Neuronal stem cell (in vitro differentiated cells): ENCODE measurements around the gene MAPK8.

Experiments
- DNase-seq: peaks from one replicate; pipeline ENCODE4 v3.0.0-alpha.2; 2013; ENCODE audit warnings: low spot score
- H2AFZ ChIP-seq: one replicate; pipeline ENCODE4 v1.6.1; 2013; ENCODE audit warnings: mild to moderate bottlenecking, low read length, inconsistent platforms
- H2AK5ac ChIP-seq: 2 replicates; pipeline ENCODE4 v1.6.1; 2013; ENCODE audit warnings: low read depth, mild to moderate bottlenecking, inconsistent platforms, low read length, moderate library complexity, mixed read lengths
- H2BK120ac ChIP-seq: 2 replicates; pipeline ENCODE4 v1.6.1; 2013; ENCODE audit warnings: low read depth, mild to moderate bottlenecking, inconsistent platforms, low read length, moderate library complexity, mixed read lengths
- H2BK12ac ChIP-seq: one replicate; pipeline ENCODE4 v1.6.1; 2013; ENCODE audit warnings: low read length, inconsistent platforms
- H2BK15ac ChIP-seq: 2 replicates; pipeline ENCODE4 v1.6.1; 2013; ENCODE audit warnings: mild to moderate bottlenecking, low read length, inconsistent platforms, mixed read lengths
- H2BK5ac ChIP-seq: one replicate; pipeline ENCODE4 v1.6.1; 2013; ENCODE audit warnings: inconsistent platforms, mild to moderate bottlenecking, low read length, moderate library complexity
- H3K14ac ChIP-seq: one replicate; pipeline ENCODE4 v1.6.1; 2013; ENCODE audit warnings: low read length, inconsistent platforms
- H3K18ac ChIP-seq: 2 replicates; pipeline ENCODE4 v1.6.1; 2013; ENCODE audit warnings: low read length, inconsistent platforms
- H3K23ac ChIP-seq: 2 replicates; pipeline ENCODE4 v1.6.1; 2013; ENCODE audit warnings: low read depth, mild to moderate bottlenecking, mixed read lengths, low read length, inconsistent platforms; ENCODE audit not compliant: poor library complexity
- H3K27ac ChIP-seq: replicated peaks from 3 replicates; pipeline ENCODE4 v1.5.1; 2013; ENCODE audit warnings: low read length, inconsistent platforms
- H3K27me3 ChIP-seq, 3 experiments: 2 replicates each; pipeline ENCODE4 v1.6.1; 2013; ENCODE audit warnings: low read length in 3 of 3, mild to moderate bottlenecking in 2 of 3, inconsistent platforms in 1 of 3, low read depth in 1 of 3, mixed read lengths in 1 of 3, moderate library complexity in 1 of 3; ENCODE audit not compliant: control insufficient read depth in 3 of 3, insufficient read depth in 3 of 3
- H3K36me3 ChIP-seq, 2 donors: replicated peaks in 1 of 2; 2 replicates each; pipeline ENCODE4 v1.6.1; 2013; ENCODE audit warnings: low read length in 2 of 2; ENCODE audit not compliant: control insufficient read depth in 2 of 2, insufficient read depth in 2 of 2
- H3K4ac ChIP-seq: 2 replicates; pipeline ENCODE4 v1.6.1; 2013; ENCODE audit warnings: inconsistent platforms, mild to moderate bottlenecking, low read length, moderate library complexity
- H3K4me1 ChIP-seq, 2 donors: 1 replicate in 1 of 2; 2 replicates in 1 of 2; pipeline ENCODE4 v1.6.1; 2013; ENCODE audit warnings: low read length in 2 of 2, low read depth in 1 of 2; ENCODE audit not compliant: control insufficient read depth in 2 of 2, insufficient read depth in 1 of 2
- H3K4me2 ChIP-seq: one replicate; pipeline ENCODE4 v1.6.1; 2013; ENCODE audit warnings: mild to moderate bottlenecking, low read length, inconsistent platforms; ENCODE audit not compliant: insufficient read depth, poor library complexity, severe bottlenecking
- H3K4me3 ChIP-seq, 2 donors: 2 replicates each; pipeline ENCODE4 v1.5.1; 2013; ENCODE audit warnings: low read length in 2 of 2, mild to moderate bottlenecking in 2 of 2, inconsistent platforms in 1 of 2, moderate library complexity in 1 of 2
- H3K79me1 ChIP-seq: one replicate; pipeline ENCODE4 v1.6.1; 2013; ENCODE audit warnings: low read depth, mild to moderate bottlenecking, inconsistent platforms, low read length, moderate library complexity
- H3K9ac ChIP-seq: one replicate; pipeline ENCODE4 v1.6.1; 2013; ENCODE audit warnings: mild to moderate bottlenecking, low read depth, low read length, inconsistent platforms; ENCODE audit not compliant: poor library complexity
- H3K9me3 ChIP-seq, 2 donors: replicated peaks in 1 of 2; 2 replicates each; pipeline versions ENCODE3 to v1.6.1; 2013; ENCODE audit warnings: low read length in 2 of 2, mild to moderate bottlenecking in 2 of 2, inconsistent platforms in 1 of 2, low read depth in 1 of 2, mixed read lengths in 1 of 2, moderate library complexity in 1 of 2; ENCODE audit not compliant: control insufficient read depth in 2 of 2, insufficient read depth in 1 of 2
- H4K8ac ChIP-seq: one replicate; pipeline ENCODE4 v1.6.1; 2013; ENCODE audit warnings: low read depth, mild to moderate bottlenecking, inconsistent platforms, low read length, moderate library complexity
- H4K91ac ChIP-seq: one replicate; pipeline ENCODE4 v1.6.1; 2013; ENCODE audit warnings: low read length, low read depth, mild to moderate bottlenecking, inconsistent platforms; ENCODE audit not compliant: poor library complexity
- WGBS, 2 donors: extraction: QIAGEN DNeasy Blood & Tissue Kit; methylation state at CpG; one replicate each; pipeline ENCODE4 v1.1.7; 2013; ENCODE audit warnings: missing lambda C conversion rate in 2 of 2, mixed read lengths in 1 of 2; ENCODE audit not compliant: insufficient read length in 2 of 2, insufficient replicate concordance in 1 of 2; ENCODE audit errors: extremely low coverage in 2 of 2; 5-methylcytosine and 5-hydroxymethylcytosine counted together

Gene MAPK8

GRCh38 chr10:48484911-48485310 lies 178.4 kb downstream of the MAPK8 start:
- Histone ChIP-seq H2AK5ac (no peak overlapping the region), H2AFZ (no peak overlapping the region), H3K36me3 (no peaks in the 10 kb centered on the region), H3K4me3 (no peak overlapping the region), H3K4me1 (no peaks in the 10 kb centered on the region), H3K9ac (no peak overlapping the region), H2BK15ac (no peak overlapping the region), H3K27me3 (peaks cover 0 to 13% (median 0%) of the 10 kb centered on the region in 3 experiments), H3K18ac (no peak overlapping the region), H4K91ac (no peak overlapping the region), H3K9me3 (no peaks in the 10 kb centered on the region), H4K8ac (no peak overlapping the region), H3K14ac (no peak overlapping the region), H2BK5ac (no peak overlapping the region), H3K27ac (no peak overlapping the region), H3K4ac (no peak overlapping the region), H3K4me2 (no peak overlapping the region), H3K79me1 (no peaks in the 10 kb centered on the region), H3K23ac (no peak overlapping the region), H2BK12ac (no peak overlapping the region), H2BK120ac (no peak overlapping the region)
- no peak for DNase-seq
- no CpG with 5 or more reads among the region's 3 CpGs for WGBS, 2 donors

GRCh38 chr10:48485711-48486110 lies 179.2 kb downstream of the MAPK8 start:
- DNase-seq: no peak
- Histone ChIP-seq H3K27ac (no peak overlapping the region), H3K4me3 (no peak overlapping the region), H2AFZ (no peak overlapping the region), H3K23ac (no peak overlapping the region), H2BK12ac (no peak overlapping the region), H2AK5ac (no peak overlapping the region), H2BK120ac (no peak overlapping the region), H3K9ac (no peak overlapping the region), H3K18ac (no peak overlapping the region), H2BK15ac (no peak overlapping the region), H3K27me3 (peaks cover 0 to 17% (median 0%) of the 10 kb centered on the region in 3 experiments), H3K4me1 (no peaks in the 10 kb centered on the region), H3K4me2 (no peak overlapping the region), H4K91ac (no peak overlapping the region), H3K4ac (no peak overlapping the region), H3K79me1 (no peaks in the 10 kb centered on the region), H3K14ac (no peak overlapping the region), H3K36me3 (no peaks in the 10 kb centered on the region), H4K8ac (no peak overlapping the region), H3K9me3 (no peaks in the 10 kb centered on the region), H2BK5ac (no peak overlapping the region)

GRCh38 chr10:48487244-48487643 lies 180.8 kb downstream of the MAPK8 start:
- Histone ChIP-seq H2BK120ac (no peak overlapping the region), H2AFZ (no peak overlapping the region), H3K4me1 (no peaks in the 10 kb centered on the region), H3K18ac (no peak overlapping the region), H3K4ac (no peak overlapping the region), H3K9ac (no peak overlapping the region), H3K4me2 (no peak overlapping the region), H2AK5ac (no peak overlapping the region), H4K91ac (no peak overlapping the region), H4K8ac (no peak overlapping the region), H3K27ac (no peak overlapping the region), H2BK12ac (no peak overlapping the region), H3K9me3 (no peaks in the 10 kb centered on the region), H2BK5ac (no peak overlapping the region), H3K79me1 (no peaks in the 10 kb centered on the region), H2BK15ac (no peak overlapping the region), H3K27me3 (peaks cover 0 to 17% (median 0%) of the 10 kb centered on the region in 3 experiments), H3K36me3 (no peaks in the 10 kb centered on the region), H3K23ac (no peak overlapping the region), H3K14ac (no peak overlapping the region), H3K4me3 (no peak overlapping the region)
- WGBS, 2 donors: no CpG with 5 or more reads among the region's 1 CpG
- no peak for DNase-seq
